C4-2B (cell line): ENCODE results near the gene CALCB.

Experiments
- H3K27ac ChIP-seq: fragments of 450-650 bp; 2 replicates; pipeline ENCODE4 v1.5.1; 2017
- CTCF ChIP-seq: fragments of 450-650 bp; conservative IDR thresholded peaks from 2 replicates; pipeline ENCODE4 v1.5.1; 2017; ENCODE audit warnings: mild to moderate bottlenecking
- ZFX ChIP-seq: fragments of 450-650 bp; IDR thresholded peaks from 2 replicates; pipeline ENCODE4 v1.6.1; 2017

CALCB gene

DNA sequence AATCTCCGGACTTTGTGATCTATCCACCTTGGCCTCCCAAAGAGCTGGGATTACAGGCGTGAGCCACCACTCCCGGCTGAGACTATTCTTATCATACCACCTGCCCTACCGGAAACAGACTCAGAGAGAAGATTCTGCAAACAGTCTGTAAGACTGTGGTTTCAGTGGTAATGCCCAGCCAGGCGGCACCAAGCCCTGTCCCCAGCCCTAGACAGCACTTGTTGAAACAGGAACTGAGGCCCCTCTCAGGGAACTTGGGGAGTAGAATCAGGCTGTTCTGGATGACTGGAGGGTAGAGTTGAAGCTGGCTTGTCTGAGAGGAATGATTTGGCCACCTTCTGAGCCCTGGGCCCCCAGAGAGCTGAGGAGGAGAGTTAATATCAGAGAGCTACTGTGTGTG lies 40.0 kb downstream of the CALCB start:
- no peak overlapping the region for H3K27ac ChIP-seq
- TF ChIP-seq CTCF (no peak), ZFX (no peak)

DNA sequence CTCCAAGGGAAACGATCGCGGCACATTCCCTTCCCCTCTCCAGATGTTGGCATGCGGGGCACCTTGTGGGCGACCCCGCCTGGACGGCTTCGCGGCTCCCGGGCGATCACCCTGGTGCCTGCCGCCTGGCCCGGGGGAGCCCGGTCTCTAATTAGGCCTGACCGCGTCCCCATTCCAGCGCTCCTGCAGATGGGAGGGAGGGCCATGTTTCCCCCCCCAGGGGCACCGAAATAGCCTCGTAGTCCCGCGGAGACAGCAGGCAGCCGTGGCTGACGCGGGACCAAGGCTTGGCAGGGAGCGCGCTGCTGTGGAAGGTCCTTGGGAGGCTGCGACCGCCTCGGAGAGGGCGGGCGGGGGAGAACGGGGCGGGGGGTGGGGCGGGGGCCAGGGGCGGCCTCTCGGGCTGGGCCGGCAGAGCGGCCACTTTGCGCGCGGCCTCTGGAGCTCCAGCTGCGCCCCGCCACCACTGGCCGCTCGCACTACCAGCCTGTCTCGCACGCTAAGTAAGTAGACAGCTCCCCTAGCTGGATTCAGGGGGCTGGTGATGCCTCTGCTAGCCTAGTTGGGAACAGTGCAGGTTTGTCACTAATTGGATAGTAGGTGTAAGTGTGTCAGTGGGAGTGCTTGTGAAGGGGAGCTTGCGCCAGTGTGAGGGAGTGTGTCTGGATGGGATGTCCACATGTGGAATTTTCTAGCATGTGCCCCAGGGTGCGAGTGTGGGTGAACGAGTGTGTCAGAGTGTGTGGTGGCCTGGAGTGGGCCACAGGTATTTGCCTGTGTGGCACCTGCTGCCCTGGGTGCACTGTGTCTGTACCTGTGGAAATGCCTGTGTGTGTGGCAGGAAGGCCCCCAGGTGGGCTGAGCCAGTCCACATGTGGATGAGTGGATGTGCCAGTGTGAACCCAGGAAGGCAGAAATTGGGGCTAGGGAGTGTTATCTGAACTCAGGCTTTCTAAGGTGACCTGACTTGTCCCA lies 41.4 kb downstream of the CALCB start, which contains the start of gene INSC:
INSC (plus strand) TSS at position 423 of the 975 bp plus-strand sequence. CDS start 34,252 bp downstream, outside the sequence.
- no peak within 1 kb of the TSS for H3K27ac ChIP-seq
- TF ChIP-seq CTCF, result no peak
- TF ChIP-seq ZFX, result no peak

DNA sequence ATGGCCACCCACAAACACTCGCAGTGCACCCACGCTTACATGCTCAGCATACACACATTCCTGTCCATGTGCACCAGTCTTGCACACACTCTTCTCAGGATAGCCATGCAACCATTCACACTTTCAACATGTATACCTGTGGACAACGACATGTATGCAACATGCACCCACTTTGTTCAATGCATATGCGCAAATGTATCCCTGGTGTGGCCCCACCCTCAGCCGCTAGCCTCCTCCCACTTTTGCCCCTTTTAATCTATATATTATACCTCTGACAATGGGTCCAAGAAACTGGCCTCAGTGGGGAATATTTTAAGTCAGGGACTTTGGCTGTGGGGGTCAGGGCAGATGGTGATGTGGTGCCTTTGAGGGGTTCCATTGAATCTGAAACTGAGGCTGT lies 42.3 kb downstream of the CALCB start:
- H3K27ac ChIP-seq, result no peak overlapping the region
- TF ChIP-seq CTCF (no peak), ZFX (no peak)

DNA sequence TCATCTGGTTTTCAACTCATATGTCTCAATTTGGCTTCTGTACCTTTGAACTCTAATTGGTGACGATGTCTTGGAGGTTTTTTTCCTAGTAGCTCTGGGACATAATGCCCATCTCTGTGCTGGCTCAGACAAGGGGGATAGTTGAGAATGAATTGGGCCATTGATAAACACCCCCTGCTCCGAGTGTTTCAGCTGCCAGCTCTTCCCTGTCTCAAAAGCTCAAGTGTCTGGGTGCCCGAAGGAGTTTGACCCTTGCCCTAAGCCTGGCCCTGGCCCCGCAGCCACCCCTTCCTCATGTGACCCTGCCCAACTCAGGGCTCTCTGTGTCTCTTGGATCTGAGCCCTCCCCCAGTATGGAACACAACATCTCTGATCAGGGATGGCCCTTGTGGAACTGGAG lies 44.4 kb downstream of the CALCB start:
- TF ChIP-seq CTCF, result no peak
- TF ChIP-seq ZFX, result no peak
- H3K27ac ChIP-seq, result no peak overlapping the region

- H3K27ac ChIP-seq, result no peak overlapping the region
- no peak for TF ChIP-seq CTCF
- TF ChIP-seq ZFX, result no peak
Measured at GRCh38 chr11:15118431-15118830, 45.0 kb downstream of the CALCB start.

DNA sequence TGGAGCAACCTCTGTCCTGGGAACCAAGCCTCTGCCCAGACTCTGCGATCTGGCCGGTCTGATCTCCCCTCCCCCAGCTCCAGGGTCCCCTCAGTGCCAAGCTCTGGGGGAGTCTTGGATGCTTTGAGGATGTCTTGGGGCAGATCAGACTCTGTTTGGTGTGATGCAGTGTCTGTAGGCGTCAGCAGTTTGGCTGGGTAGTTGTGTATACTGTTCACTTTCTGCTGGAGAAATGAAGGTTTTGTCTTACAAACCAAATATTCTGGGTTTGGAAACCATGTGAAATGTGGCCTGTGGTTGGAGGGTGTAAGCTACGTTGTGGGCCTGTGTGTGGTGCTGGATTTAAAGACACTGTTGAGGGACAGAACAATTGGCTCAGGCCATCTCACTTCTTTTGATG lies 46.0 kb downstream of the CALCB start:
- no peak overlapping the region for H3K27ac ChIP-seq
- TF ChIP-seq CTCF, result no peak
- TF ChIP-seq ZFX, result no peak

GRCh38 chr11:15119826-15120225 lies 46.4 kb downstream of the CALCB start:
- no peak for TF ChIP-seq ZFX
- no peak for TF ChIP-seq CTCF
- no peak overlapping the region for H3K27ac ChIP-seq
